Measurements from ENCODE around the gene LBHD2.
"Not testable (repeated sequence)": the region's sequence is repeated elsewhere in the genome, so short reads cannot be mapped to it uniquely, and the experiment has no call there.

LBHD2 gene

GRCh38 chr14:103104389-103104653, 20.3 kb downstream of the LBHD2 start:
- DNase-seq (ENCODE audit: low read depth in 2 of 2): no peak

DNA sequence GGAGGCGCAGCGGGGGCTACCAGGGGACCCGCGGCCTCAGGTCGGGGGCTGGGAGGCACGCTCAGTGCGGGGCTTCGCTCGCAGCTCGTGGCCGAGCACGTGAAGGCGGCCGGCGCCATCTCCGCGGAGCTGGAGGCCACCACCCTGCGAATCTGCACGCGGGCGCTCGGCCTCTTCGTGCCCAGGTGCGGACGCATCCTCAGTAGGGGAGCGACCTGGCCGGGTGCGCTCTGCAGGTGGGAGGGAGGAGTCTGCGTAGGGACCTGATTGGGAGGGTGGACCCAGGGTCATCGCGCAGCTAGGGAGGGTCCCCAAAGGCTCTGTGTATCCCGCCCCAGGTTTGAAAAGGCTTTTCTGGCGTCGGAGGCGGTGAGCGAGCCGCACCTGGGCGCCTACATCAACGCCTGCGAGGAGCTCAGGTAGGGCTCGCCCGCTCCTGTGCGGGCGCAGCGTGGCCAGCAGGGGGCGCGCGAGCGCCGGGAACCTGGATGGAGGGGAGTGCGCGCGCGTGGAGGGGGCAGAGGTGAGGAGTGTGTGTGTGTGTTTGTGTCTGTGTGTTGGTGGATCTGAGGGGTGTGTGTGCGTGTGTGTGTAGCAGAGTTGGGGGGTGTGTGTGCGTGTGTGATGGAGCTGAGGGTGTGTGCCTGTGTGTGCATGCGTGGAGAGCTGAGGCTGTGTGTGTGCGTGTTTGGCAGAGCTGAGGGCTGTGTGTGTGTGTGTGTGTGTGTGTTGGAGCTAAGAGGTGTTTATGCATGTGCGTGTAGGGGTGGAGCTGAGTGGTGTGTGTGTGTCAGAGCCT, 20.8 kb downstream of the LBHD2 start:
- peak in 1 of 2 donors; percentile 42 for DNase-seq (ENCODE audit: low read depth in 2 of 2)

DNA sequence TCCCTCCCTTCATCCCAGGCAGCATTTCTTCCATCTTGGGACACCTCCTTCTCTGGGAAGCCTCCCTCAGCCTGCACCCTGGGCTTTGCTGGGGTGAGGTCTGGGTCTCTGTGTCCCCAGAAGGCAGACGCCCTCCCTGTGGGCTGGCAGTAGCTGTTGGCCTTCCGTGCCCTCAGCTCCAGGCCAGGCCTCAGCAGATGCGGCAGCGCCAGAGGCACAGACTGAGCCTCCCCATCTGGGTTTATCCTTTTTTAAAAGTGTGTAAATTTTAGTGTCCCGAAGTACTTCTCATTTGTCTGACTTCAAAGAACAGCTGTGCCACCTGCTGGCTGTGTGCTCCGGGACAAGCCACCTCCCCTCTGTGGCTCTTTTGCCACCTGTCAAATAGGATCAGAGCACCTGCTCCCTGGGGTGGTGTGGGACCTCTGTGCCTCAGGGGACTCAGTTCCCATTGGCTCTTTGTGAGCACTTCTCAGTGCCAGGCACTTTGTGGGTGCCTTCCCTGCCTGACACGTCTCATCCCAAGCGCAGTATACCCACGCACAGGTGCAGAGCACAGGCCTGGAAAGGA, 21.7 kb downstream of the LBHD2 start:
- no peak for DNase-seq (ENCODE audit: low read depth in 2 of 2)

- DNase-seq (ENCODE audit: low read depth in 2 of 2): no peak
Measured at GRCh38 chr14:103107455-103107854, 23.4 kb downstream of the LBHD2 start.

GRCh38 chr14:103107941-103108748, 24.1 kb downstream of the LBHD2 start:
- DNase-seq (ENCODE audit: low read depth in 2 of 2): no peak

DNA sequence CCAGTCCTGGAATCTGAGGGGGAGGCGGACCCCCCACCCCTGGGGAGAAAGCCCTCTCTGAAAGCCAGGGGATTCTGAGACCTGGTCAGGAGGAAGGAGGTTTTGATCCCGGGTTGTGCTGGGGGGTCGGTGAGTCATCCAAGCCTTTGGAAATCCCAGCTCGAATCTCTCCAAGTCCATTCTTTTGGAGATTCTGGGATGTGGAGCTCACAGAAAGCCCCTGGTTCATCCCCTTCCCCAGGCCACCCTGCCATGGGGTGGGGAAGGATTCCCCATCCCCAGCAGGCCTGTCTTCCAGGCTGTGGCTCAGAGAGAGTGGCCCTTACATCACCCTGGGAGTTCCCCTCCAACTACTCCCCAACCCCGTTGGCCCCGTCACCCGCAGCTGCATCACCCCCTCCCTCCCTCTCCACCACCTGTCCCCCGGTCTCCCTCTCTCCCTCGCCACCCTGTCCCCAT, 24.8 kb downstream of the LBHD2 start:
- DNase-seq (ENCODE audit: low read depth in 2 of 2): no peak

DNA sequence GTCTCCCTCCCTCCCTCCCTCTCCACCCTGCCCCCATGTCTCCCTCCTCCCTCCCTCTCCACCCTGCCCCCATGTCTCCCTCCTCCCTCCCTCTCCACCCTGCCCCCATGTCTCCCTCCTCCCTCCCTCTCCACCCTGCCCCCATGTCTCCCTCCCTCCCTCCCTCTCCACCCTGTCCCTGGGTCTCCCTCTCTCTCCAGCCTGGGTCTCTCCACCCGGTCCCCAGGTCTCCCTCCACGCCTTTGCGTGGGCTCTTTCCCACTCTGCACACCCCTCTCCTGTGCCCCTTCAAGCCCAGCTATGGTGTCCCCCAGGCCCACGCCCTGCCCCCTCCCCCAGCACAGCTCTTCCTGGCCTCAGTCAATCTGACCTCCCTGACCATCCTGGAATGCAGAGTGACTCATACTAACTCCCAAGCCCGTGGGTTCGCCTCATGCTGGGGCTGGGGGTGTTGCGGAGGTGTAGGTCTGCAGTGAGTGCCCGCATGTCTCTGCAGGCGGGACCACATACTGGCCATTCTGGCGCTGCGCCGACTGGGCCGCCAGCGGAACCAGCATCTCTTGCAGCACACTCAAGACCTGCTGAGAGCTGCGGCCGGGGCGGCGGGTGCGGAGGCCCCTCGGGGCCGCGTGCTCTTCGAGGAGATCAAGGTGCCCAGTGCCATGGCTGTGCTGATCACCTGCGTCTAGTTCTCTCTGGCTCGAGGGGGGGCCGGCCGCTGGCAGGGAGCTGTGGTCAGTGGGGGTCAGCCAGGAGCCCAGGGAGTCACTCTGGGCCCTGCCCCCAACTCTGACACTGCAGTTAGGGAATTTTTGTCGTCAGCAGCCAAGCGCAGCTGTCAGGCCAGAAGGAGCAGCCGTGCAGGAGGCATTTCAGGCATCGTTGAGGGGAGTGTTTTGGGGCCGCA, 25.8 kb downstream of the LBHD2 start:
- no peak for DNase-seq (ENCODE audit: low read depth in 2 of 2)

- no peak for DNase-seq (ENCODE audit: low read depth in 2 of 2)
Measured at GRCh38 chr14:103110681-103111231, 26.7 kb downstream of the LBHD2 start.

GRCh38 chr14:103111232-103111868, 27.3 kb downstream of the LBHD2 start:
- no peak for DNase-seq (ENCODE audit: low read depth in 2 of 2)

DNA sequence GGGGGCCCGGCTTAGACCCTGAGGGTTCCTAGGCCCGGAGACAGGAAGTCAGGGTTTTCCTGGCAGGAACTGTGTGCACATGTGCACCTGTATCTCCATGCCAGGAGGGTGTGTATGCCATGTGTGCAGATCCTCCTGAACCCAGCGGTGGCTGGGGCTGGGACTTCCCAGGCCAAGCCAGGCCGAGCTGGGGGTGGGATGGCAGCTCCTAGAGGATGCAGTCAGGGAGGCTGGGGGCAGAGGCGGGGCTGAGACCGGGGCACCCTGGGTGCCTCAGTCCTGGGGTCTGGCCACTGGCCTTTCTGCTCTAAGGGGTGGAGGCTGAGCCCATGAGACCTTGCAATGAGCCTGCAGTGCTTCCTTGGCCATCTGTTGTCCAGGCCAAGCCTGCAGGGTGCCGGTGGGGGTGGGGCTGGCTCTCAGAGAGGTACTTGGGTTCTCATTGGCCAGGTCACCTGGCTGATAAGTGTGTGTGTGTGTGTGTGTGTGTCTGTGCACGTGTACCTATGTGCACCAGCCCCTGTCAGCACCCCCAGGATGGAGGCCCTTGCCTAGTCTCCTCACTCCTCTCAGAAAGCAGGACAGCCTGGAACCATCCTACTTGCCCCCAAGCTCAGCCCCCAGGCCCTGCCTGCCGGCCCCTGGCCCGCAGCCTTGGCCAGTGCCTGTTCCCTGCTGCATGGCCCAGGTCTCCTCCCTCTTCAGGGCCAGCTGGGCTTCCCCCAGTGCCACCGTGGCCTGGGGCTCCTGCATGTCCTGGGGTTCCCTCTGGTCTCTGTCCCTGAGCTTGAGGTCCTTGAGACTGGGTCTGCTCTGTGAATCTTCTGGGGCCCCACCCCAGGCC, 28.6 kb downstream of the LBHD2 start:
- no peak for DNase-seq (ENCODE audit: low read depth in 2 of 2)

- DNase-seq (ENCODE audit: low read depth in 2 of 2): no peak
Measured at GRCh38 chr14:103113303-103113702, 29.3 kb downstream of the LBHD2 start.

GRCh38 chr14:103113774-103114173, 29.8 kb downstream of the LBHD2 start:
- no peak for DNase-seq (ENCODE audit: low read depth in 2 of 2)

- not testable (repeated sequence) for DNase-seq (ENCODE audit: low read depth in 2 of 2)
Measured at GRCh38 chr14:103115086-103115679, 31.2 kb downstream of the LBHD2 start.

- no peak for DNase-seq (ENCODE audit: low read depth in 2 of 2)
Measured at GRCh38 chr14:103115845-103116572, 32.0 kb downstream of the LBHD2 start.

GRCh38 chr14:103116636-103117035, 32.6 kb downstream of the LBHD2 start:
- DNase-seq (ENCODE audit: low read depth in 2 of 2): no peak

GRCh38 chr14:103117499-103117898, 33.5 kb downstream of the LBHD2 start:
- DNase-seq (ENCODE audit: low read depth in 2 of 2): not testable (repeated sequence)

DNA sequence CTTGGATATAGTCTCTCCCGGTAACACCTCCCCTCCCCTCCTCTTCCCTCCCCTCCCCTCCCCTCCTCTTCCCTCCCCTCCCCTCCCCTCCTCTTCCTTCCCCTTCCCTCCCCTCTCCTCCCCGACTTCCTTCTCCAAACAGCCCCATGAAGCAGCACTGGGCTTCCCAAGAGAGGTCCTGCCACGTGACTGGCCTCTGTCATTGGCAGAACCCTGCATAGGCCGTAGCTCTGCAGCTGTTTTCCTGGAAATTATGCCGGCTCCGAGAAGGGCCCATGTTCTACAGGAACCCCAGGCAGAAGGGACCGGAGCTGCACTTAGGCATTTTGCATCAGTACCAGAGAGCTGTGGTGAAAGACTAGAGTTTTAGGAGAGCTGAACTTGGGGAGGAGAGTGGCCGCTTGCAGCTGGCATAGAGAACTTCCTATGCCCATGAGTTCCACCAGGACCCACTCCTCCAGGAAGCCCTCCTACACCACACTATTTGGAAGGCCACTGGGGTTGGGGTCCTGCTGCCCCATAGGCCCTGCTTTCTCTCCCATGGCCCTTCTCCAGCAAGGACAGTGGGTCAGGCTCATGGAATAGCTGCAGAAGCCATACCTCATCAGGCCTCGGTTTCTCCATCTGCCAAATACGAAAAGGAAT, 34.1 kb downstream of the LBHD2 start:
- no peak for DNase-seq (ENCODE audit: low read depth in 2 of 2)

DNA sequence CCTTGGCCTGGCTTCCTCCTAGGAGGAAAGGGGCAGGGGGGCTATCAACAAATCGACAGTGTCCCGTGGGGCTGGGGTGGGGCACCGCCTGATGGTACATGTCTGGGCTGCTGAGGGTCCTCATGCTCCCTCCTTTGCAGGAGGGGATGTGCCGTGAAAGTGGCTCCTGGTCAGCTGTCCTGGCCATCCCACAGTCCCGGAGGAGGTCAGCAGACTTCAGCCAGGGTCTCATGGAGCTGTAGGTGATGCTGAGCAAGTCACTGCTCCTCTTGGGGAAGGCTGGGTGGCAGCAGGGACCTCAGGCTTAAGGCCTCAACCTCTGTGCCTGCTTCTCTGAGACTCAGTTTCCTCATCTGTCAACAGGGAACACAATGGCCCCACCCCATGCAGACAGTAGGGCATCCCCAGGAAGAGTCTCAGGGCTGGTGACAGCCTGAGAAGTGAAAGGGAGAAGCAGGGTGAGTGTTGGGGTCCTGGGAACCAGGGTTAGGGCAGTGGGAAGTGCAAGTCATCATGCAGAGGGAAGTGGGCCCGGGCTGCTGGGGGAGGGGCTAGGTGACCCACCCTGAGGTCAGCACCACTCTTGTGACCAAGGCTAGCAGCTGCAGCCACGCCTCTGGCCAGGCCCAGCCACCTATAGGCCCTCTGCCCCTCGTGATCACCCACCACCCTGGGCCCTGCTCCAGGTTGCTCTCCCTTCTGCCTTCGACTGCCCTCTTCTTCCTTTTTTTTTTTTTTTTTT, 34.8 kb downstream of the LBHD2 start:
- DNase-seq (ENCODE audit: low read depth in 2 of 2): no peak

Data from stimulated activated CD8-positive, alpha-beta memory T cell treated with anti-CD3 and anti-CD28 coated beads, Interleukin-15, amount 100 ng/mL, for 4 hours (primary cell).